ENCODE results near the gene FGF11. TPM values are rescaled to one million over a fixed set of nuclear protein-coding genes. Genes with fewer than 3 reads are reported as not detected.

Gene FGF11
- total and polyA plus RNA-seq, 8 donors: 0.37 to 15.6 (median 1.7) TPM; not detected in 4

GRCh38 chr17:7445619-7445968 is 6.3 kb downstream of the FGF11 start:
- Histone ChIP-seq H3K4me3 (peak overlapping the region; percentile 23 to 48 (median 34)), H3K27me3 (peaks cover 0 to 83% (median 37%) of the 10 kb centered on the region in 3 donors), H3K27ac (no peak overlapping the region), H3K4me1 (peaks cover 13 to 29% (median 24%) of the 10 kb centered on the region in 4 donors), H3K9me3 (no peaks in the 10 kb centered on the region), H3K36me3 (no peaks in the 10 kb centered on the region)
- TF ChIP-seq POLR2AphosphoS5 (IDR thresholded peaks at IDR 0.05): no peak
- TF ChIP-seq EP300 (IDR thresholded peaks at IDR 0.05): no peak
- TF ChIP-seq POLR2A (IDR thresholded peaks at IDR 0.05): no peak
- TF ChIP-seq CTCF (IDR thresholded peaks at IDR 0.05): no peak
- WGBS, 5 donors: 2 to 9% (median 6%) methylated on average over 16 of the region's 16 CpGs
- intact Hi-C loops (cut with DNase I; ENCODE audit: low total_unique reads): no loop called here
- peak; percentile 59 to 82 for DNase-seq

GRCh38 chr17:7448461-7448860 is 9.1 kb downstream of the FGF11 start:
- Histone ChIP-seq H3K9me3 (no peaks in the 10 kb centered on the region), H3K27ac (no peak overlapping the region), H3K36me3 (no peaks in the 10 kb centered on the region), H3K4me3 (no peak overlapping the region), H3K27me3 (peaks cover 0 to 57% (median 28%) of the 10 kb centered on the region in 3 donors), H3K4me1 (peaks cover 12 to 21% (median 19%) of the 10 kb centered on the region in 4 donors)
- no peak for TF ChIP-seq CTCF (IDR thresholded peaks at IDR 0.05)
- no peak for TF ChIP-seq EP300 (IDR thresholded peaks at IDR 0.05)
- TF ChIP-seq POLR2A (IDR thresholded peaks at IDR 0.05): no peak
- no peak for TF ChIP-seq POLR2AphosphoS5 (IDR thresholded peaks at IDR 0.05)
- intact Hi-C loops (cut with DNase I; ENCODE audit: low total_unique reads): no loop called here
- DNase-seq: no peak
- 84 to 94% (median 88%) methylated on average over 7 of the region's 7 CpGs for WGBS, 5 donors

- DNase-seq: no peak
- 70 to 79% (median 74%) methylated on average over 3 of the region's 3 CpGs for WGBS, 5 donors
- H3K9me3 ChIP-seq: no peaks in the 10 kb centered on the region
- intact Hi-C loops (cut with DNase I; ENCODE audit: low total_unique reads): no loop called here
- H3K4me1 ChIP-seq: peaks cover 0 to 18% (median 8%) of the 10 kb centered on the region in 4 donors
- H3K36me3 ChIP-seq: peaks cover 20 to 39% (median 33%) of the 10 kb centered on the region in 4 donors
- no peaks in the 10 kb centered on the region for H3K27me3 ChIP-seq
- no peak overlapping the region for H3K27ac ChIP-seq
- no peak overlapping the region for H3K4me3 ChIP-seq
- TF ChIP-seq POLR2A (IDR thresholded peaks at IDR 0.05): no peak
Measured at GRCh38 chr17:7459961-7460545, 20.7 kb downstream of the FGF11 start.

GRCh38 chr17:7460850-7461660 is 21.7 kb downstream of the FGF11 start:
- Histone ChIP-seq H3K27me3 (no peaks in the 10 kb centered on the region), H3K4me1 (peaks cover 0 to 21% (median 12%) of the 10 kb centered on the region in 4 donors), H3K9me3 (no peaks in the 10 kb centered on the region), H3K36me3 (peaks cover 20 to 49% (median 43%) of the 10 kb centered on the region in 4 donors), H3K27ac (no peak overlapping the region), H3K4me3 (no peak overlapping the region)
- intact Hi-C loops (cut with DNase I; ENCODE audit: low total_unique reads): no loop called here
- no peak for TF ChIP-seq POLR2AphosphoS5 (IDR thresholded peaks at IDR 0.05)
- no peak for TF ChIP-seq EP300 (IDR thresholded peaks at IDR 0.05)
- no peak for TF ChIP-seq CTCF (IDR thresholded peaks at IDR 0.05)
- TF ChIP-seq POLR2A (IDR thresholded peaks at IDR 0.05): no peak
- DNase-seq: no peak
- 91 to 96% (median 94%) methylated on average over 7 of the region's 7 CpGs for WGBS, 5 donors

Measured in stomach (tissue), 9 donors.